Testis (tissue), 3 donors: ENCODE data around the gene GRIA1. TPM values are rescaled to one million over a fixed set of nuclear protein-coding genes. Genes with fewer than 3 reads are reported as not detected.

Source experiments
- DNase-seq: peaks from one replicate; pipeline ENCODE4 v3.0.0-alpha.2; 2019
- H3K27ac ChIP-seq, 2 donors: fragments of 200-600 bp; sonication (generic); one replicate each; pipeline ENCODE4 v1.5.1; 2019
- H3K27me3 ChIP-seq: fragments of 200-600 bp; sonication (generic); one replicate; pipeline ENCODE4 v1.5.1; 2019
- H3K36me3 ChIP-seq: fragments of 200-600 bp; sonication (generic); one replicate; pipeline ENCODE4 v1.5.1; 2017; ENCODE audit warnings: low read depth; ENCODE audit errors: missing control alignments
- H3K4me1 ChIP-seq: fragments of 200-600 bp; sonication (generic); one replicate; pipeline ENCODE4 v1.5.1; 2019
- H3K4me3 ChIP-seq, 2 donors: fragments of 200-600 bp; sonication (generic); one replicate each; pipeline ENCODE4 v1.5.1; 2017 to 2019
- H3K9me3 ChIP-seq: fragments of 200-600 bp; sonication (generic); one replicate; pipeline ENCODE4 v1.5.1; 2017
- CTCF ChIP-seq, 3 experiments: fragments of 450-650 bp in 2 of 3; fragments of 200-600 bp in 1 of 3; sonication (generic) in 1 of 3; IDR thresholded peaks; one replicate each; pipeline ENCODE4 v1.5.1; 2016 to 2019; ENCODE audit warnings: antibody characterized with exemption in 3 of 3, mild to moderate bottlenecking in 2 of 3, moderate library complexity in 1 of 3
- POLR2A ChIP-seq: fragments of 450-650 bp; IDR thresholded peaks from one replicate; pipeline ENCODE4 v1.6.1; 2017; ENCODE audit warnings: antibody characterized with exemption, mild to moderate bottlenecking, moderate library complexity
- WGBS, 2 donors: methylation state at CpG; one replicate each; pipeline ENCODE4 v1.1.5; 2018; 5-methylcytosine and 5-hydroxymethylcytosine counted together
- intact Hi-C: fragments of 100-400 bp; cut with DNase I; formaldehyde crosslinking; loops from one replicate; pipeline ENCODE4 v1.15.1; 2023; ENCODE audit warnings: low total_unique reads
- polyA plus RNA-seq: library from polyadenylated mRNA; stranded (reverse); fragments of 350-450 nt; fragmentation: Illumina TruSeq; extraction: RNeasy Lipid Tissue Mini Kit (QIAGEN cat#74804); gene quantifications from one replicate; pipeline ENCODE4 v1.2.3, GENCODE V29; 2014; ENCODE audit warnings: low read depth, low replicate concordance; ENCODE audit not compliant: insufficient read depth
- total RNA-seq, 2 donors: library from RNA; depleted of rRNA; stranded (reverse); fragments of >200 nt; gene quantifications; one replicate each; pipeline ENCODE4 v1.2.3, GENCODE V29; 2016

GRIA1 gene
- total and polyA plus RNA-seq, 3 donors from 2014 or later = 0.93 to 5.4 (median 3.5) TPM

GRCh38 chr5:153491038-153491744 is 721 bp downstream of the GRIA1 start:
- H3K27ac ChIP-seq = no peak overlapping the region
- no peak overlapping the region for H3K4me3 ChIP-seq
- no peaks in the 10 kb centered on the region for H3K36me3 ChIP-seq
- no peaks in the 10 kb centered on the region for H3K27me3 ChIP-seq
- no peak for TF ChIP-seq CTCF (IDR thresholded peaks at IDR 0.05)
- TF ChIP-seq POLR2A = no peak
- DNase-seq = no peak
- intact Hi-C loops = no loop called here
- no peaks in the 10 kb centered on the region for H3K9me3 ChIP-seq
- H3K4me1 ChIP-seq = peaks cover 10% of the 10 kb centered on the region
- WGBS, 2 donors = 7 to 12% methylated on average over 14 of the region's 14 CpGs

- Histone ChIP-seq H3K36me3 (no peaks in the 10 kb centered on the region), H3K4me1 (peaks cover 10% of the 10 kb centered on the region), H3K27me3 (no peaks in the 10 kb centered on the region), H3K9me3 (no peaks in the 10 kb centered on the region), H3K27ac (no peak overlapping the region), H3K4me3 (no peak overlapping the region)
- intact Hi-C loops = no loop called here
- WGBS, 2 donors = 46 to 48% methylated on average over 8 of the region's 8 CpGs
- no peak for TF ChIP-seq CTCF (IDR thresholded peaks at IDR 0.05)
- no peak for DNase-seq
Observed at GRCh38 chr5:153491856-153492255, 1.4 kb downstream of the GRIA1 start.

- WGBS, 2 donors = 50 to 68% methylated on average over 1 of the region's 1 CpG
- Histone ChIP-seq H3K4me3 (no peak overlapping the region), H3K27me3 (no peaks in the 10 kb centered on the region), H3K27ac (no peak overlapping the region), H3K36me3 (no peaks in the 10 kb centered on the region), H3K4me1 (no peaks in the 10 kb centered on the region), H3K9me3 (no peaks in the 10 kb centered on the region)
- no peak for DNase-seq
- intact Hi-C loops = loop anchor here (5.0 kb wide), 1 partner anchor 470 kb away; no protein-coding TSS in a partner anchor
- TF ChIP-seq CTCF (IDR thresholded peaks at IDR 0.05) (peak; percentile 49 to 72 (median 70)), POLR2A (no peak)
Observed at GRCh38 chr5:153496835-153497234, 6.4 kb downstream of the GRIA1 start.

- intact Hi-C loops = loop anchor here (5.0 kb wide), 1 partner anchor 469 kb away; no protein-coding TSS in a partner anchor
- no peaks in the 10 kb centered on the region for H3K9me3 ChIP-seq
- H3K27ac ChIP-seq = no peak overlapping the region
- TF ChIP-seq CTCF (IDR thresholded peaks at IDR 0.05) (no peak), POLR2A (no peak)
- H3K27me3 ChIP-seq = no peaks in the 10 kb centered on the region
- no peak overlapping the region for H3K4me3 ChIP-seq
- no peaks in the 10 kb centered on the region for H3K36me3 ChIP-seq
- no peak for DNase-seq
- no peaks in the 10 kb centered on the region for H3K4me1 ChIP-seq
Observed at GRCh38 chr5:153498516-153498915, 8.0 kb downstream of the GRIA1 start.

- Histone ChIP-seq H3K27ac (no peak overlapping the region), H3K4me3 (no peak overlapping the region), H3K4me1 (no peaks in the 10 kb centered on the region), H3K9me3 (no peaks in the 10 kb centered on the region), H3K36me3 (no peaks in the 10 kb centered on the region), H3K27me3 (no peaks in the 10 kb centered on the region)
- no peak for TF ChIP-seq POLR2A
- no peak for TF ChIP-seq CTCF (IDR thresholded peaks at IDR 0.05)
- no peak for DNase-seq
- intact Hi-C loops = no loop called here
- WGBS, 2 donors = 78 to 82% methylated on average over 2 of the region's 2 CpGs
Observed at GRCh38 chr5:153500178-153500577, 9.7 kb downstream of the GRIA1 start.
